Tibial artery (tissue), 4 donors: ENCODE results near the gene ADGRV1.

ENCODE experiments used
- DNase-seq, 2 donors: peaks; one replicate each; pipeline ENCODE4 v3.0.0-alpha.2; 2019
- H3K27ac ChIP-seq, 2 donors: fragments of 200-600 bp; sonication (generic) in 1 of 2; 1 replicate in 1 of 2; 2 replicates in 1 of 2; pipeline ENCODE4 v1.5.1; 2018 to 2019; ENCODE audit warnings: mild to moderate bottlenecking in 1 of 2
- H3K27me3 ChIP-seq, 2 donors: fragments of 200-600 bp; sonication (generic) in 1 of 2; one replicate each; pipeline versions ENCODE4 v1.5.1 to v1.6.0; 2016 to 2019
- H3K36me3 ChIP-seq, 3 donors: fragments of 200-600 bp; sonication (generic) in 2 of 3; one replicate each; pipeline ENCODE4 v1.5.1; 2016 to 2019; ENCODE audit warnings: mild to moderate bottlenecking in 2 of 3
- H3K4me1 ChIP-seq, 4 donors: fragments of 200-600 bp; sonication (generic) in 2 of 4; 1 replicate in 3 of 4; 2 replicates in 1 of 4; pipeline ENCODE4 v1.5.1; 2016 to 2019
- H3K4me3 ChIP-seq, 2 donors: fragments of 200-600 bp; sonication (generic) in 1 of 2; 1 replicate in 1 of 2; 2 replicates in 1 of 2; pipeline ENCODE4 v1.5.1; 2018 to 2019; ENCODE audit warnings: mild to moderate bottlenecking in 2 of 2
- H3K9me3 ChIP-seq, 3 donors: fragments of 200-600 bp; sonication (generic) in 1 of 3; one replicate each; pipeline ENCODE4 v1.5.1; 2016 to 2019
- CTCF ChIP-seq, 2 experiments: fragments of 200-600 bp in 1 of 2; fragments of 450-650 bp in 1 of 2; IDR thresholded peaks; one replicate each; pipeline ENCODE4 v1.5.1; 2017 to 2019; ENCODE audit warnings: antibody characterized with exemption in 2 of 2, mild to moderate bottlenecking in 1 of 2, moderate library complexity in 1 of 2
- intact Hi-C: fragments of 100-400 bp; cut with DNase I; formaldehyde crosslinking; loops from one replicate; pipeline ENCODE4 v1.15.0; 2023; ENCODE audit warnings: low total_unique reads

Gene ADGRV1

DNA sequence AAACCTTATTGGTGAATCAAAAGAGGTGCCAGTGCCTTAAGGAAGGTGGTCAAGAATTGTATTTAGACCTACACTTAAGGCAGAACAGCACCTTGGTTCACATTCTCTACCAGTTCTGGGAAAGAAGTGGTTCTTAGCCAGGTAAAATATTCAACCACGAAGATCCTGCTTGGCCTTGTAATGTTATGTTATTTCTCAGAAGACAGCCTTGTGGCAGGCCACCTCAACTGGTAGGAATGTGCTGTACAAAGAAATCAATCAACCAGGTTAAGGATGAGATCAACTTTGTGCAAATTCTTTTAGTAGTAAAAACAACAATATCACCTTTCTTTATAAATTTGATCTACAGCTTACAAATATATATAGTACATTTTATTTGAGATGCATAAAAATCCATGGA, 577.7 kb downstream of the ADGRV1 start:
- DNase-seq = no peak
- Histone ChIP-seq H3K27ac (no peak overlapping the region), H3K27me3 (no peaks in the 10 kb centered on the region), H3K9me3 (no peaks in the 10 kb centered on the region), H3K4me3 (no peak overlapping the region), H3K4me1 (no peaks in the 10 kb centered on the region), H3K36me3 (no peaks in the 10 kb centered on the region)
- no peak for TF ChIP-seq CTCF (IDR thresholded peaks at IDR 0.05)
- intact Hi-C loops = no loop called here

- H3K4me3 ChIP-seq = no peak overlapping the region
- intact Hi-C loops = no loop called here
- H3K27me3 ChIP-seq = no peaks in the 10 kb centered on the region
- DNase-seq = no peak
- no peaks in the 10 kb centered on the region for H3K4me1 ChIP-seq
- no peaks in the 10 kb centered on the region for H3K36me3 ChIP-seq
- no peaks in the 10 kb centered on the region for H3K9me3 ChIP-seq
- no peak for TF ChIP-seq CTCF (IDR thresholded peaks at IDR 0.05)
- no peak overlapping the region for H3K27ac ChIP-seq
Measured at GRCh38 chr5:91137647-91138046, 579.0 kb downstream of the ADGRV1 start.

DNA sequence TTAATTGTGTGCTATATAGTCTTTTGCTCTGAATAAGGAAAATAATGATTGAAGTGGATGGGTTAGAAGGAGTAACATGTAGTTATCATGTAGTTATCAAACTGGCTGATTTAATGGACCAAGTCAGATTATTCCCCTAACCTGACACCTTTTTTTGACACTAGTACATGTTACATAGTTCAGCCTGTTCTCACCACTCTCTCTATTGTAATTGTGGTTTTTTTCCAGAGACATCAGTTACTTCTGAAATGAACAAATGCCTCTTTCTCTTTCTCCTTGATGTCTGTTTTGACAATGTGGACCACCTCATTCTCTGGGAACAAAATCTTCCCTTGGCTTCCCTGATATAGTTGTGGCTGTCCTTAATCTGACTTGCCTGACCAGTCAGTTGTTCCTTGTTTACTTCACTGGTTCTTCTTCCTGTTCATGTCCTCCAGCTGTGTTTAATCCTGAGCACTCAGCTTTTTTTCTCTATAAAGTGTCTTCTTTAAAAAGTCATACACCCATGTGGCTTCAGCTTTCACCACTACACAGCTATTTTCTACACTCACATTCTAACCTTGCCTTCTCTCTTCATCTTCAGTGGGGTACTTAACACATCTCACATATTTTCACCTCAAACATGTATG, 581.1 kb downstream of the ADGRV1 start:
- intact Hi-C loops = no loop called here
- H3K4me1 ChIP-seq = peaks cover 0 to 19% (median 13%) of the 10 kb centered on the region in 4 donors
- H3K27me3 ChIP-seq = no peaks in the 10 kb centered on the region
- H3K27ac ChIP-seq = no peak overlapping the region
- H3K9me3 ChIP-seq = no peaks in the 10 kb centered on the region
- no peak overlapping the region for H3K4me3 ChIP-seq
- DNase-seq = no peak
- TF ChIP-seq CTCF (IDR thresholded peaks at IDR 0.05) = no peak
- no peaks in the 10 kb centered on the region for H3K36me3 ChIP-seq

DNA sequence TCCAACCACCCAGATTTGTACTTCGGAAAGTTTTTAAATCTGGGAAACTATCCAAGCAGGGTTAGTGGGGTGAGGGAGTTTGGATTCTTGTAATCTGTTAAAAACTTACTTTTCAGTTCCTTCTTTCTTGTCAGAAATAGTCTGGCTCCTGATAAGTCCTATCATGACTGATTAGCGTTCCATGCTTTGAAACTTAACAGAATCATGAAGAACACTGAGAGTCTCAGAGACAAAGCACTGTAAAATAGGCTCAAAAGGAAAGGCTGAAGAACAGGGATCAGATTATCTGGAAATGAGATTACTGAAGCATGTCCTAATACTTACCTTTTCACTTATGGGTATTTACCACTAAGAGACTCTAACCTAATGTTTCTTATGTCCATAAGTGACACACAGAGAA, 582.1 kb downstream of the ADGRV1 start:
- Histone ChIP-seq H3K36me3 (no peaks in the 10 kb centered on the region), H3K27ac (no peak overlapping the region), H3K4me1 (peaks cover 0 to 24% (median 16%) of the 10 kb centered on the region in 4 donors), H3K9me3 (no peaks in the 10 kb centered on the region), H3K4me3 (no peak overlapping the region), H3K27me3 (no peaks in the 10 kb centered on the region)
- TF ChIP-seq CTCF (IDR thresholded peaks at IDR 0.05) = no peak
- intact Hi-C loops = no loop called here
- no peak for DNase-seq

DNA sequence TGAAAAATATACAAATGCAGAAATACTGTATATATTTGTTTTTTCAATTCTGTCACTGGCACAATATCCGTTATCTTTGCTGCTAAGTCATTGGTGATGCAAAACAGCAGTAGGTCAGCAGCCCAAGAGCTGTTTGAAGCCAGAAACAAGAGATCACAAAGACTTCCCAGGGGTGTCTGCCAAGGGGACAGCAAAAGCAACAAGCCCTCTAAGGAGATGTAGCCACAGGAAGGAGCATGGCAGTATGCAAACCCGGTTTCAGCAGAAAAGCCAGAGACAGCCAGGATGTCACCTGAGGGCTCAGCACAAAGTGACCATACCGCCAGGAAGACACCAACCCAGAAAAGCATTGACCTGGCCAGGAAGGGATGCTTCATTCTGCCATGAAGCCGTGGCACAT, 583.0 kb downstream of the ADGRV1 start:
- Histone ChIP-seq H3K27me3 (no peaks in the 10 kb centered on the region), H3K36me3 (no peaks in the 10 kb centered on the region), H3K27ac (no peak overlapping the region), H3K4me1 (peaks cover 0 to 32% (median 16%) of the 10 kb centered on the region in 4 donors), H3K4me3 (no peak overlapping the region), H3K9me3 (no peaks in the 10 kb centered on the region)
- intact Hi-C loops = no loop called here
- TF ChIP-seq CTCF (IDR thresholded peaks at IDR 0.05) = no peak
- DNase-seq = no peak

GRCh38 chr5:91142386-91142785, 583.8 kb downstream of the ADGRV1 start:
- intact Hi-C loops = no loop called here
- peak overlapping the region in 1 of 2 donors; percentile 29 for H3K27ac ChIP-seq
- H3K9me3 ChIP-seq = no peaks in the 10 kb centered on the region
- H3K36me3 ChIP-seq = no peaks in the 10 kb centered on the region
- no peaks in the 10 kb centered on the region for H3K27me3 ChIP-seq
- no peak for TF ChIP-seq CTCF (IDR thresholded peaks at IDR 0.05)
- DNase-seq = no peak
- no peak overlapping the region for H3K4me3 ChIP-seq
- H3K4me1 ChIP-seq = peaks cover 0 to 32% (median 16%) of the 10 kb centered on the region in 4 donors
